ENCODE data around the gene CABP1.

- TF ChIP-seq CTCF (IDR thresholded peaks at IDR 0.05) (no peak), POLR2A (IDR thresholded peaks at IDR 0.05) (no peak)
These were observed 19.8 kb upstream of the CABP1 start for GRCh38 chr12:120620624-120621023.
